Measurements from ENCODE around the gene PTPRG. TPM values are rescaled to one million over a fixed set of nuclear protein-coding genes. Genes with fewer than 3 reads are reported as not detected.
A peak's percentile ranks its signal among the peaks of the same experiment; 100 is the strongest.

PTPRG gene
- total RNA-seq, 2 donors from 2014 or later, result 76.5 to 108 TPM

DNA sequence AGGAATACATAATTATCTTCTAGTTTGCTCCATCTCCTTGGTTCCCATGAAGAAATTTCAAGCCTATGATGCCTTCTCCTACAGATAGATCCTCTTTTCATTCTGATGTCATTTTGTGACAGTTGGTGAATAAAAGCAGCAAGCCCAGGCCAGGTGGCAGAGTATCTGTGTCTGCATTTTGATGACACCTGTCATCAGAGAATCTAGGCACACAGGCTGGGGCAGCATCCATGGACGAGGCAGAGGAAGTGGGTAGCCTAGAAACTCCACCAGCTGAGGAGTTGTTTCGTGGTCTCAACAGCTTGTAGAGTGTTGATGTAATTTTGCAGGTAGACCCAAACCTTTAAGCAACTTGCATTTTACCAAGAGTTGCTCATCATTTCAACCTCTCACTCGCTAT lies 542.2 kb downstream of the PTPRG start:
- TF ChIP-seq, protein P1, sequence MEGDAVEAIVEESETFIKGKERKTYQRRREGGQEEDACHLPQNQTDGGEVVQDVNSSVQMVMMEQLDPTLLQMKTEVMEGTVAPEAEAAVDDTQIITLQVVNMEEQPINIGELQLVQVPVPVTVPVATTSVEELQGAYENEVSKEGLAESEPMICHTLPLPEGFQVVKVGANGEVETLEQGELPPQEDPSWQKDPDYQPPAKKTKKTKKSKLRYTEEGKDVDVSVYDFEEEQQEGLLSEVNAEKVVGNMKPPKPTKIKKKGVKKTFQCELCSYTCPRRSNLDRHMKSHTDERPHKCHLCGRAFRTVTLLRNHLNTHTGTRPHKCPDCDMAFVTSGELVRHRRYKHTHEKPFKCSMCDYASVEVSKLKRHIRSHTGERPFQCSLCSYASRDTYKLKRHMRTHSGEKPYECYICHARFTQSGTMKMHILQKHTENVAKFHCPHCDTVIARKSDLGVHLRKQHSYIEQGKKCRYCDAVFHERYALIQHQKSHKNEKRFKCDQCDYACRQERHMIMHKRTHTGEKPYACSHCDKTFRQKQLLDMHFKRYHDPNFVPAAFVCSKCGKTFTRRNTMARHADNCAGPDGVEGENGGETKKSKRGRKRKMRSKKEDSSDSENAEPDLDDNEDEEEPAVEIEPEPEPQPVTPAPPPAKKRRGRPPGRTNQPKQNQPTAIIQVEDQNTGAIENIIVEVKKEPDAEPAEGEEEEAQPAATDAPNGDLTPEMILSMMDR (conservative IDR thresholded peaks at IDR 0.05), result no peak
- H3K36me3 ChIP-seq (ENCODE audit: control insufficient read depth, insufficient read depth, low read length), result no peaks in the 10 kb centered on the region
- no peak overlapping the region for H3K4me3 Mint-ChIP-seq
- H3K9ac ChIP-seq (ENCODE audit: extremely low read depth, low read length, poor library complexity, severe bottlenecking), result no peak overlapping the region
- WGBS, 2 experiments (ENCODE audit: insufficient coverage in 1 of 2, insufficient read length in 1 of 2), result 89% methylated on average over 3 of the region's 3 CpGs; no CpG with 5 or more reads in 1 of the 2 experiments
- H3K4me1 Mint-ChIP-seq, result no peaks in the 10 kb centered on the region
- no peaks in the 10 kb centered on the region for H3K4me1 ChIP-seq (ENCODE audit: control insufficient read depth, insufficient read depth, low read length)
- H3K36me3 Mint-ChIP-seq (ENCODE audit: low read depth), result peaks cover 8% of the 10 kb centered on the region
- H3K27ac ChIP-seq (ENCODE audit: low read depth, low read length), result no peak overlapping the region
- H3K27ac Mint-ChIP-seq, result no peak overlapping the region
- H3K9me3 ChIP-seq (ENCODE audit: control insufficient read depth, low read length), result peaks cover 5% of the 10 kb centered on the region
- H3K27me3 Mint-ChIP-seq (ENCODE audit: insufficient read depth), result no peaks in the 10 kb centered on the region
- no peaks in the 10 kb centered on the region for H3K27me3 ChIP-seq (ENCODE audit: control insufficient read depth, insufficient read depth, low read length, poor library complexity, severe bottlenecking)
- H3K4me3 ChIP-seq (ENCODE audit: low read length), result no peak overlapping the region
- no peak for DNase-seq
- H3K9me3 Mint-ChIP-seq, result peaks cover 6% of the 10 kb centered on the region

DNA sequence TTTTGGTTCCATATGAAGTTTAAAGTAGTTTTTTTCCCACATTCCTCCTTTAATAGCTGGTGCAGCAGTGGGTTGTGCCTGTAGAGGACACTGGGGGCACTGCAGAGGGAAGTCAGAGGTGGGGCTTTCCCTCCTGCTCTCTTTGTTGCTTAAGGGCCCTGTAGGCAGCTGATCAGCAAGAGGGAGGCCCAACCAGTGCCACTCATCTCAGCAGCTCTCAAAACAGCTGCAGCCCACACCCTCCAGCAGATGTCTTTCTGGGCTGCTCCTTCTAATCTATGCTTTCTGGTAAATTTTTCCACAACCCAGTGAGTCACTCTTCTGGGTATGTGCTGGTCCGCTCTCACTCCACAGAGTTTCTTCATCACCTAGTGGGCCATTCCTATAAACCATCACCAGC lies 548.2 kb downstream of the PTPRG start:
- no peak overlapping the region for H3K27ac Mint-ChIP-seq
- Histone ChIP-seq H3K4me1 (ENCODE audit: control insufficient read depth, insufficient read depth, low read length) (no peaks in the 10 kb centered on the region), H3K4me3 (ENCODE audit: low read length) (no peak overlapping the region), H3K27ac (ENCODE audit: low read depth, low read length) (no peak overlapping the region), H3K36me3 (ENCODE audit: control insufficient read depth, insufficient read depth, low read length) (no peaks in the 10 kb centered on the region), H3K9me3 (ENCODE audit: control insufficient read depth, low read length) (peaks cover 5% of the 10 kb centered on the region), H3K9ac (ENCODE audit: extremely low read depth, low read length, poor library complexity, severe bottlenecking) (no peak overlapping the region), H3K27me3 (ENCODE audit: control insufficient read depth, insufficient read depth, low read length, poor library complexity, severe bottlenecking) (no peaks in the 10 kb centered on the region)
- DNase-seq, result peak; percentile 73
- peaks cover 19% of the 10 kb centered on the region for H3K36me3 Mint-ChIP-seq (ENCODE audit: low read depth)
- peaks cover 4% of the 10 kb centered on the region for H3K4me1 Mint-ChIP-seq
- H3K4me3 Mint-ChIP-seq, result no peak overlapping the region
- WGBS, 2 experiments (ENCODE audit: insufficient coverage in 1 of 2, insufficient read length in 1 of 2), result 54% methylated on average over 1 of the region's 1 CpG; no CpG with 5 or more reads in 1 of the 2 experiments
- TF ChIP-seq, protein P1 (conservative IDR thresholded peaks at IDR 0.05), result peak; percentile 59
- no peaks in the 10 kb centered on the region for H3K27me3 Mint-ChIP-seq (ENCODE audit: insufficient read depth)
- H3K9me3 Mint-ChIP-seq, result peaks cover 19% of the 10 kb centered on the region

DNA sequence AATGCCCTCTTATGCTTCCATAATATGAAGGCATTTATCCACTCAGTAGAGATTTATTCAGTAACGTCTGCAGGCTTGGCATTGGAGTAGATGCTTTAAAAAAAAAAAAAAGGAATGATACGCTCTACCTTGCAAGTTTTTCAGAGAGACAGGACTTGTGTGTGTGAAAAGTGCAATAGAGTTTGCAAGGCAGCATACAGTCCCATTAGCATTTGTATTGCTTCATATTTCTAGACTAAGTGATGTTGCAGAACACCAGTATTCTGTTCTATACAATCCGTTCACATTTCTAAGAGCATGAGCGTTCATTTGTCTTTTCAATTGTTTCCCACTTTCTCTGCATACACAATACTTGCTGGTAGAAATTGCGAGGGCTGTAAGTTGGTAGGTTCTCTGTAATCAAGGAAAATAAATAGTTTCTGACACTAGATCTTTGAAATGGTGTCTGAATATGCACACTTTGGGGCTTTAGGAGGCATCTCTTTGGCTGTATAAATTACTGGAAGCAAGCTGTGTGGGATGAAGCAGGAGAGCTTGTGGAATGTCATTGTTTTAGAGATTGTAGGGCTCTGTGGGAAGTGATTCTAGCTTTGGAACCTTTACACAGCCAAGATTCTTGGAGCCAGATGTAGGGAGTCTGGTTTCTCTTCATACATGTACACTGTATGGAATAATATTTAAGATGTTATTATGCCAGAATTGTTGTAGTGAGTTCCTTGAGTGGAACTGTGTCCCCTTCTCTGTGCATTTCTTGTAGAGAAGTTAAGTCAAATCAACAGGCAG lies 549.3 kb downstream of the PTPRG start:
- Histone ChIP-seq H3K4me3 (ENCODE audit: low read length) (no peak overlapping the region), H3K4me1 (ENCODE audit: control insufficient read depth, insufficient read depth, low read length) (no peaks in the 10 kb centered on the region), H3K9ac (ENCODE audit: extremely low read depth, low read length, poor library complexity, severe bottlenecking) (no peak overlapping the region), H3K27me3 (ENCODE audit: control insufficient read depth, insufficient read depth, low read length, poor library complexity, severe bottlenecking) (no peaks in the 10 kb centered on the region), H3K36me3 (ENCODE audit: control insufficient read depth, insufficient read depth, low read length) (no peaks in the 10 kb centered on the region), H3K27ac (ENCODE audit: low read depth, low read length) (peak overlapping the region; percentile 28), H3K9me3 (ENCODE audit: control insufficient read depth, low read length) (peaks cover 5% of the 10 kb centered on the region)
- no peak overlapping the region for H3K4me3 Mint-ChIP-seq
- peaks cover 4% of the 10 kb centered on the region for H3K4me1 Mint-ChIP-seq
- peaks cover 19% of the 10 kb centered on the region for H3K36me3 Mint-ChIP-seq (ENCODE audit: low read depth)
- DNase-seq, result no peak
- WGBS, 2 experiments (ENCODE audit: insufficient coverage in 1 of 2, insufficient read length in 1 of 2), result 96 to 100% methylated on average over 2 to 5 of the region's 5 CpGs
- peaks cover 19% of the 10 kb centered on the region for H3K9me3 Mint-ChIP-seq
- H3K27me3 Mint-ChIP-seq (ENCODE audit: insufficient read depth), result no peaks in the 10 kb centered on the region
- TF ChIP-seq, protein P1 (conservative IDR thresholded peaks at IDR 0.05), result no peak
- H3K27ac Mint-ChIP-seq, result peak overlapping the region; percentile 24
